Ectodermal cell (in vitro differentiated cells): ENCODE measurements around the gene OR2F2.

Experiments
- H3K27ac ChIP-seq: 2 replicates; pipeline ENCODE4 v1.7.0; 2013; ENCODE audit warnings: mild to moderate bottlenecking, low read depth, low read length; ENCODE audit not compliant: insufficient read depth, poor library complexity, severe bottlenecking
- H3K27me3 ChIP-seq: 2 replicates; pipeline ENCODE4 v1.7.0; 2013; ENCODE audit warnings: mild to moderate bottlenecking, low read length; ENCODE audit not compliant: insufficient read depth, control insufficient read depth, poor library complexity, severe bottlenecking
- H3K36me3 ChIP-seq: one replicate; pipeline ENCODE4 v1.7.0; 2013; ENCODE audit warnings: low read length; ENCODE audit not compliant: control insufficient read depth, insufficient read depth
- H3K4me1 ChIP-seq: one replicate; pipeline ENCODE4 v1.7.0; 2013; ENCODE audit warnings: low read length; ENCODE audit not compliant: control insufficient read depth, insufficient read depth
- H3K4me3 ChIP-seq: 2 replicates; pipeline ENCODE4 v1.7.0; 2013; ENCODE audit warnings: low read depth, low read length, control low read depth; ENCODE audit not compliant: insufficient read depth
- H3K9me3 ChIP-seq: 2 replicates; pipeline ENCODE4 v1.7.0; 2013; ENCODE audit warnings: mild to moderate bottlenecking, low read length, moderate library complexity; ENCODE audit not compliant: control insufficient read depth
- WGBS, 2 experiments: methylation state at CpG; one replicate each; pipeline ENCODE4 v1.1.7; 2013; ENCODE audit warnings: missing lambda C conversion rate in 2 of 2; 5-methylcytosine and 5-hydroxymethylcytosine counted together

OR2F2 gene

DNA sequence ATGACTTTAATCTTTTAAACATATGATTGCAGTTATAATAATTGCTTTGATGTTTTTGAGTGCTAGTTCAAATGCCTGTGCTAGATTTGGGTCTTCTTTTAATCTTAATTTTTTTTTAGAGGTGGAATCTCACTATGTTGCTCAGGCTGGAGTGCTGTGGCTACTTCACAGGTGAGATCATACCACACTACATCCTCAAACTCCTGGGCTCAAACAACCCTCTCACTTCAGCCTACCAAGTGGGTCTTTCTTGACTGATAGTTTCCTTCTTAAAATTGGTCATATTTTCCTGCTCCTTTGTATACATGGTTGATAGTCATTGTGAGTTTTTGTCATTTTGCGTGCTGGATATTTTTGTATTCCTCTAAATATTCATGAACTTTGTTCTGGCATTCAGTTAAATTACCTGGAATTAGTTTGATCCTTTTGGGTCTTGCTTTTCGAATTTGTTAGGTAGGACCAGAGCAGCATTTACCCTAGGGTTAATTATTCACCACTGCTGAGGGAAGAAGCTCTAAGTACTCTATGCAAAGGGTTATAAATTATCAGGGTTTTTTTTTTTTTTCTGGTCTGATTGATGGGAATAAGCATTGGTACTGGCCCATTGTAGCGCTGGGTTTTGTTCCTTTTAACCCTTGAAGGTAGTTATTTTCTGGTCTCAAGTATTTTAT, 21.0 kb upstream of the OR2F2 start:
- WGBS, 2 experiments = 91 to 98% methylated on average over 2 of the region's 3 CpGs

DNA sequence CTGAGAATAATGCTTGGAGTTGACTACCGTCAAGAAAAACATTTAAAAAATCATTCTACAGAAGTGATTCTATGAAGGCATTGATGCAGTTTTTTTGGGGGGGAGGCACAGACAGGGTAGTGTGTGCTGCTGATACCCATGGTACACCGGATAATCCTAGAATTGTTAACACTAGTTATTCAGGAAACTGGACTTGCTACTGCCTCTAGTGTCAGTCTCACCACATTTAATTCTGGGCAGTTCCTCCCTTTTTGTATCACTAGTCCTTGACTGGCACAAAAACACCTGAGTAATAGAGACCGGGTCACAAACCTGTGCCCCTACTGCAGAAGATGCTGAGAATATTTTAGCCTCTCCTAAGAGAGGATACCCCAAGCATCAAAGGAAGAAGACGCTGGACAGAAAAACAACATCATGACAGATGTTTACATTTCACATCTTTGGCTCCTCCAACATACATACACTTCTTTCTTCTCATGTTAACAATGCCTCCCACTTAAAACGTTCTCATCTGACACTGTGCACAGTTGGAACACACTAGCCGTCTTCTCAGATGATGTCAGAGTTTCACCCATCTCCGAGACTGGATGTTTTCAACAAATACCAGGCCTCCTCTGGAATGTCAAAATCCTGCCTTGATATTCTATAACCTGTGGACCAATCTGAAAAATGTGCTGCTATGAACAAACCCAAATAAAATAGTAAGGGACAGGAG, 19.9 kb upstream of the OR2F2 start:
- no peak overlapping the region for H3K27ac ChIP-seq
- H3K4me1 ChIP-seq = no peaks in the 10 kb centered on the region
- H3K9me3 ChIP-seq = no peaks in the 10 kb centered on the region
- H3K36me3 ChIP-seq = no peaks in the 10 kb centered on the region
- 89 to 90% methylated on average over 6 to 7 of the region's 7 CpGs for WGBS, 2 experiments
- H3K4me3 ChIP-seq = no peak overlapping the region
- H3K27me3 ChIP-seq = no peaks in the 10 kb centered on the region

More for the DNA sequence above, 21.0 kb upstream of the OR2F2 start:
- Histone ChIP-seq H3K36me3 (no peaks in the 10 kb centered on the region), H3K9me3 (no peaks in the 10 kb centered on the region), H3K4me1 (no peaks in the 10 kb centered on the region), H3K4me3 (no peak overlapping the region), H3K27ac (no peak overlapping the region), H3K27me3 (no peaks in the 10 kb centered on the region)

GRCh38 chr7:143924851-143925250, 10.2 kb upstream of the OR2F2 start:
- Histone ChIP-seq H3K4me1 (no peaks in the 10 kb centered on the region), H3K9me3 (no peaks in the 10 kb centered on the region), H3K4me3 (no peak overlapping the region), H3K27me3 (no peaks in the 10 kb centered on the region), H3K27ac (no peak overlapping the region), H3K36me3 (no peaks in the 10 kb centered on the region)
- 57 to 70% methylated on average over 1 of the region's 1 CpG for WGBS, 2 experiments

DNA sequence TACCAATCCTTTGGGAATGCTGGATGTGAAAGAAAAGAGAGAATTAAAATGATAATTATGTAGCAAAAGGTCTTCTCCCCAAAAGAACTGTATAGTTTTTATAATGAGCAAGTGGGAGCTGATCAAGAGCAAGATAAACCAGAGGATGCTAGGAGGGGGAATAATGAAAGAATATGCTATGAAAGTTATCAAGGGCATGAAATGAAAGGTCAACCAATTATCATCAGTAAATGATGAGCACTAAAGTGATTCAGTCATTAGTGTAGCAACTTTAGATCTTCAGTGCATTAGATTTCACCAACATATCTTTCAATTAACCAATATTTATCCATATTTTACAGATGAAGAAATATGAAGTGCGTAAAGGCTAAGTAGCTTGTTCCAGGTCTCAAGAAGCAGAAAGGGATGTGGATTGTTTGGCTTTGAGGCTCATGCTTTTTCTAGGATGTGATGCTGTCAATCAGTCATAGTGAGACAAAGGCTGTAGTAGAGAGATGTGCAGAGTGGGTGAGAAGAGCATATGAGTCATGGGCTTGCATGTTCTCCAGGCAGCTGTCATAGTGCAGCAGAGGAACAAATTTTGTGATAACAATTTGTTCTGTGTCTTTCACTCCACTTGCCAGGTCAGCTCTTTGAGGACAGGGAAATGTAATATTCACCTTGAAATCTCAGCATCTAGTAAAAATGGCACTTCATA, 5.7 kb upstream of the OR2F2 start:
- H3K27ac ChIP-seq = no peak overlapping the region
- H3K9me3 ChIP-seq = no peaks in the 10 kb centered on the region
- no peaks in the 10 kb centered on the region for H3K36me3 ChIP-seq
- H3K4me3 ChIP-seq = no peak overlapping the region
- 92 to 97% methylated on average over 1 of the region's 1 CpG for WGBS, 2 experiments
- no peaks in the 10 kb centered on the region for H3K4me1 ChIP-seq
- no peaks in the 10 kb centered on the region for H3K27me3 ChIP-seq

GRCh38 chr7:143931739-143932138, 3.3 kb upstream of the OR2F2 start:
- Histone ChIP-seq H3K27me3 (no peaks in the 10 kb centered on the region), H3K9me3 (no peaks in the 10 kb centered on the region), H3K4me3 (no peak overlapping the region), H3K27ac (no peak overlapping the region), H3K36me3 (no peaks in the 10 kb centered on the region), H3K4me1 (no peaks in the 10 kb centered on the region)

GRCh38 chr7:143936087-143937009, 1.3 kb downstream of the OR2F2 start:
- Histone ChIP-seq H3K4me1 (no peaks in the 10 kb centered on the region), H3K9me3 (no peaks in the 10 kb centered on the region), H3K36me3 (no peaks in the 10 kb centered on the region), H3K4me3 (no peak overlapping the region), H3K27me3 (no peaks in the 10 kb centered on the region), H3K27ac (no peak overlapping the region)
- 88 to 96% methylated on average over 3 of the region's 4 CpGs for WGBS, 2 experiments

DNA sequence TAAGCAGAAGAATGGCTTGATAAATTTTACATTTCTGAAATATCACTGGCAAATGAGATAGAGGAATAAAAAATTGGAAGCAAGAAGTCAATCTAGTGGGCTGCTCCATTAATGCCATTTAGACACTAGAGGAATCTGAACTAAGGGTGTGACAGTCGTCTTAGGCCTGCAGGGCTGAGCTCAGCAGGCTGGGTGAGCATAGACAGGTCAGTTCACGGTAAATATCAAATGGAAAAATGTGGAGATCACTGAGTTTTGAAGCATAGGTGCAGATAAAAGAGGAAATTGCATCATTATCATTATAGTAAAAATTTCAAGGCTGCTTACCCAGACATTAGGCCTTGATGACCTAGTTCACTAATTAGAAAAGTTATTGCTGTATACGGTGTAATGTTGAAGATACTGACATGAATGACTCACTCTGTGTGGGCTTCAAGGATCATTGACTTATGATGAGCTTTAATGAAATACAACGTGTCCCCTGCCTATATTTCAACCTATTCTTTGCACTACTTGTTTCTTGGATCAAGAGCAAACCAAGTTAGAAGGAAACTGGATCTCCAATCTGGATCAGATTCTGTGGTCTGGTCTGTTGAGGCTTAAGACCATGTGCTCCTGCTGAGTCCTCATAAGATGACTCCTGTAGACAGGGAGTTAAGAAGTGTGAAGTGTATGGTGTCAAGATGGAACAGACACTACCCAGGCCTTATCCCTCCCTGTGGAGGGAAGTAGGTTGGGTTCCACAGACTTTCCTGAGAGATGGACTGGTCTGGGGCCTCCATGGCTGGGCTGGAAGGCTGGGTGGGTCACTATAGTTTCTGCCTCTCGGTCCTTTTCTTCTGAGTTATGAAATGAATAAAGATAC, 3.6 kb downstream of the OR2F2 start:
- no peaks in the 10 kb centered on the region for H3K4me1 ChIP-seq
- H3K36me3 ChIP-seq = no peaks in the 10 kb centered on the region
- no peaks in the 10 kb centered on the region for H3K9me3 ChIP-seq
- no peak overlapping the region for H3K27ac ChIP-seq
- WGBS, 2 experiments = 94% methylated on average over 5 of the region's 5 CpGs
- no peaks in the 10 kb centered on the region for H3K27me3 ChIP-seq
- no peak overlapping the region for H3K4me3 ChIP-seq

DNA sequence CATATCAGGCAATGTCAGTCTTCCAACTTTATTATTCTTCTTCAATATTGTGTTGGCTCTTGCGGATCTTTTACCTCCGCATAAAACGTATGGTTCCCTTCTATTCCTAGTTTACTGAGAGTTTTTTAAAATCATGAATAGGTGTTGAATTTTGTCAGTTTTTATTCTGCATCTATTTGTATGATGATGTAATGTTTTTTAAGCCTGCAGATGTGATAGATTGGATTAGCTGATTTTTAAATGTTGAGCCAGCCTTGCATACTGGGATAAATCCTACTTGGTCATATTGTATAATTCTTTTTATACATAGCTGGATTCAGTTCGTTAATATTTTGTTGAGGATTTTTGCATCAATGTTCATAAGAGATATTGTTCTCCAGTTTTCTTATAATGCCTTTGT, 10.4 kb downstream of the OR2F2 start:
- 94 to 96% methylated on average over 4 of the region's 4 CpGs for WGBS, 2 experiments
- no peaks in the 10 kb centered on the region for H3K36me3 ChIP-seq
- H3K27ac ChIP-seq = no peak overlapping the region
- H3K27me3 ChIP-seq = no peaks in the 10 kb centered on the region
- H3K4me1 ChIP-seq = no peaks in the 10 kb centered on the region
- no peaks in the 10 kb centered on the region for H3K9me3 ChIP-seq
- no peak overlapping the region for H3K4me3 ChIP-seq

DNA sequence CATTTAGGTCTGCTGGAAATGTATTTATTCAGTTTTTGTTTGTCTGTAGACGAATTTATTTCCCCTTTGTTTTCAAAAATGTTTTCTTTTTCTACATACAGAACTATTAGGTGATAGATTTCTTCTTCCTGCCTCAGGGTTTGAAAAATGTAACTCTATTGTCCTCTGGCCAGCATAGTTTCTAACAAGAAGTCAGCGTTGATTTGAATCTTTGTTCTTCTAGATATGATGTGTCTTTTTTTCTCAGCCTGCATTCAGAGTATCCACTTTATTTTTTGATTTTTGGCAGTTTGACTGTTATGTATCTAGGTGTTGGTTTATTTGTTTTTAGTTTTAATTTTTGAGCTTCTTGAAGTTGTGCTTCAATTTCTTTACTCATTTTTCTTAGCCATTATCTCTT, 12.1 kb downstream of the OR2F2 start:
- Histone ChIP-seq H3K9me3 (no peaks in the 10 kb centered on the region), H3K4me3 (no peak overlapping the region), H3K27me3 (no peaks in the 10 kb centered on the region), H3K27ac (no peak overlapping the region), H3K36me3 (no peaks in the 10 kb centered on the region), H3K4me1 (no peaks in the 10 kb centered on the region)
- WGBS, 2 experiments = 92 to 94% methylated on average over 1 to 2 of the region's 2 CpGs
